ENCODE measurements around the gene UBR4.
A peak's percentile ranks its signal among the peaks of the same experiment; 100 is the strongest.
"Not testable (repeated sequence)": the region's sequence is repeated elsewhere in the genome, so short reads cannot be mapped to it uniquely, and the experiment has no call there.

Gene UBR4

GRCh38 chr1:19190468-19190867, 19.6 kb downstream of the UBR4 start:
- no peak for DNase-seq (ENCODE audit: low read depth)

- no peak for DNase-seq (ENCODE audit: low read depth)
Measured at GRCh38 chr1:19189270-19189669, 20.8 kb downstream of the UBR4 start.

GRCh38 chr1:19187852-19188251, 22.2 kb downstream of the UBR4 start:
- no peak for DNase-seq (ENCODE audit: low read depth)

- DNase-seq (ENCODE audit: low read depth), result no peak
Measured at GRCh38 chr1:19186001-19186400, 24.1 kb downstream of the UBR4 start.

GRCh38 chr1:19182223-19182622, 27.8 kb downstream of the UBR4 start:
- DNase-seq (ENCODE audit: low read depth), result no peak

GRCh38 chr1:19180265-19180657, 29.8 kb downstream of the UBR4 start:
- not testable (repeated sequence) for DNase-seq (ENCODE audit: low read depth)

GRCh38 chr1:19179597-19180264, 30.3 kb downstream of the UBR4 start:
- no peak for DNase-seq (ENCODE audit: low read depth)

- no peak for DNase-seq (ENCODE audit: low read depth)
Measured at GRCh38 chr1:19178734-19179398, 31.2 kb downstream of the UBR4 start.

GRCh38 chr1:19177811-19178210, 32.3 kb downstream of the UBR4 start:
- no peak for DNase-seq (ENCODE audit: low read depth)

- no peak for DNase-seq (ENCODE audit: low read depth)
Measured at GRCh38 chr1:19169642-19170041, 40.4 kb downstream of the UBR4 start.

- no peak for DNase-seq (ENCODE audit: low read depth)
Measured at GRCh38 chr1:19167140-19167539, 42.9 kb downstream of the UBR4 start.

- no peak for DNase-seq (ENCODE audit: low read depth)
Measured at GRCh38 chr1:19166066-19166465, 44.0 kb downstream of the UBR4 start.

GRCh38 chr1:19165501-19165900, 44.6 kb downstream of the UBR4 start:
- DNase-seq (ENCODE audit: low read depth), result no peak

- no peak for DNase-seq (ENCODE audit: low read depth)
Measured at GRCh38 chr1:19164274-19165015, 45.6 kb downstream of the UBR4 start.

- peak; percentile 47 for DNase-seq (ENCODE audit: low read depth)
Measured at GRCh38 chr1:19163261-19163660, 46.8 kb downstream of the UBR4 start.

- no peak for DNase-seq (ENCODE audit: low read depth)
Measured at GRCh38 chr1:19160831-19161230, 49.2 kb downstream of the UBR4 start.

- no peak for DNase-seq (ENCODE audit: low read depth)
Measured at GRCh38 chr1:19157653-19158052, 52.4 kb downstream of the UBR4 start.

- no peak for DNase-seq (ENCODE audit: low read depth)
Measured at GRCh38 chr1:19156676-19157075, 53.4 kb downstream of the UBR4 start.

GRCh38 chr1:19154876-19155275, 55.2 kb downstream of the UBR4 start:
- no peak for DNase-seq (ENCODE audit: low read depth)

GRCh38 chr1:19153169-19153568, 56.9 kb downstream of the UBR4 start:
- DNase-seq (ENCODE audit: low read depth), result no peak

GRCh38 chr1:19151537-19151936, 58.5 kb downstream of the UBR4 start:
- DNase-seq (ENCODE audit: low read depth), result no peak

- no peak for DNase-seq (ENCODE audit: low read depth)
Measured at GRCh38 chr1:19149736-19150135, 60.3 kb downstream of the UBR4 start.

- no peak for DNase-seq (ENCODE audit: low read depth)
Measured at GRCh38 chr1:19140465-19140864, 69.6 kb downstream of the UBR4 start.
